HG02678 (cell line): Measurements from ENCODE around the gene RBBP8.
"Not testable (repeated sequence)": the region's sequence is repeated elsewhere in the genome, so short reads cannot be mapped to it uniquely, and the experiment has no call there.

ENCODE experiments used
- ATAC-seq: cut with Tn5 transposase; IDR thresholded peaks from one replicate; pipeline ENCODE4 v1.9.1; 2021; ENCODE audit warnings: mild to moderate bottlenecking, moderate library complexity; ENCODE audit not compliant: unreplicated experiment

Gene RBBP8

GRCh38 chr18:22933206-22933965, at the start of gene RBBP8:
RBBP8 (plus strand) TSS chr18:22933328; CDS start chr18:22936852, 3,524 bp downstream.
- ATAC-seq, result peak; percentile 87

DNA sequence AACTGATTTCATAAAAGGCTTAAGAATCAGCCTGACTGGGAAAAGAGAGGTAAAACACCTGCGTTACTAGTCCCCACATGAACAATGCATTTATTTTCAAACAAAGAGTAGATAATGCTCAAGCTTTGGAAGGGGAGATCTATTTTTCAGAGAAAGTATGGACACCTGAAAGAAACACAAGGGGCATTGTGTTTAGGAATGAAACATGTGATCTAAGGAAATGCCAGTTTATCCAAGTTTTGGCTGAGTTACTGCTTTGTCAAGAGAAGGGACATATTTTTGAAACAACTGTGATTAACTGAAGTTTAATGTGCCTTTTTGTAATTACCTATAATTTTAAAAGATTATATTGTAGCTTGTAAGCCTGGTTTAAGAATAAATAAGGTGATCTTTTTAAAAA, 49.3 kb upstream of the RBBP8 start:
- no peak for ATAC-seq

GRCh38 chr18:22885694-22886093, 47.4 kb upstream of the RBBP8 start:
- not testable (repeated sequence) for ATAC-seq

- no peak for ATAC-seq
Observed at GRCh38 chr18:22899421-22899820, 33.7 kb upstream of the RBBP8 start.

- no peak for ATAC-seq
Observed at GRCh38 chr18:22900558-22901238, 32.4 kb upstream of the RBBP8 start.

GRCh38 chr18:22902093-22902492, 31.0 kb upstream of the RBBP8 start:
- no peak for ATAC-seq

DNA sequence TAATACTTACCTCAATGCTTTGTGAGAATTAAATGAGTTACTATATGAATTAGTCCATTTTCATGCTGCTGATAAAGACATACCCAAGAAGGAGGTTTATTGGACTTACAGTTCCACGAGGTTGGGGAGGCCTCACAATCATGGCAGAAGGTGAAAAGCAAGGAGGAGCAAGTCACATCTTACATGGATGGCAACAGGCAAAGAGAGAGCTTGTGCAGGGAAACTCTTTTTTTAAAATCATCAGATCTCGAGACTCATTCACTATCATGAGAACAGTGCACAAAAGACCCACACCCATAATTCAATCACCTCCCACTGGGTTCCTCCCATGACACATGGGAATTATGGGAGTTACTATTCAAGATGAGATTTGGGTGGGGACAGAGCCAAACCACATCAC, 29.9 kb upstream of the RBBP8 start:
- ATAC-seq, result not testable (repeated sequence)

DNA sequence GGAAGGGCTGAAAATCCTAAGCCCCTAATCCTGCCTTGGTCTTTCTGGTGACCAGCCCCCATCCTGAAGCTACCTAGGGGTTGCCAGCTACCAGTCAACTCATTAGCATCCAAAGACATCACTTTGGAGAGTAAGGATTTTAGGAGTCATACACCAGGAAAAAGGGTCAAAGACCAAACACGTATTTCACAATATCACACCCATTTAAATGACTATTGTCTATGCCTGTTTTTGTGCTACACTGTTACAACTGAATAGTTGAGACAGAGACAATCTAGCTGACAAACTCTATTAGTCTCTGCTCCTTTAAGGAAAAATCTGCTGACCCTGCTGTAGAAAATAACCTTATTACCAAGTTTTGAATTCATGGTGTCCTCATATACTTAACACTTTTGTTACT, 21.0 kb upstream of the RBBP8 start:
- ATAC-seq, result no peak

DNA sequence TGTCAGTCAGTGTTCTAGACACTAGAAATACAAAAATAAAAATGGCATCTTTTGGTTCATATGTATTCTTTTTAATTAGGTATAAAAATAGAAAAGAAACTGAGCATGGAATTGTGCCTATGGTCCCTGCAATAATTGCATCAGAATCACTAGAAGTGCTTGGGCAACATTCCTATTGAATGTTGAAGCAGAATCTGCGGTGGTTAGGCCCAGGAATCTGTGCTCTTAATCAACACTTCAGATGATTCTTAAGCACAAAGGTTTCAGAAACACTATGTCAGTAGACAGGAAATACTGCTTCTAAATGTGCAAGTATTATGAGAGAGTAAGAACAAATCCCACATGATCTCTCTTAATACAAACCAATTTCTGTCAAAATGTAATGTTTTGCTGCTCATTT, 20.3 kb upstream of the RBBP8 start:
- ATAC-seq, result no peak

DNA sequence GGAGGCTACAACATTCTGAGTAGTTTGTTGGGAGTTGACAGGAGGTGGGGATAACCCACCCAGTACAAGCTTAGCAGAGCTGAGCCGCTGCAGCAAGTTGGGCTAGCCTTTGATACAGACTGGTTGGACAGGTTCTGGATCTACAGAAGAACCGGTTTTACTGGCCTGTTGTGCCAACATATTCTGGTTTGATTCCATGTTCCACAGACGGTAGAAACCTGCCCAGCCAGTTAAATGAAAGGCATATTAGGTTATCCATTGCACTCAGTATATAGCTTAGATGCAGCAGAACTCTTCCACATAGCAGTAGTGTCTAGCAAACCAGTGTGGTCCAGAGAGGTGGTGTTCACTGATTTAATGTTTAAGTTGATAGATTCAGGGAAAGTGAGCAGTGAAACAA, 19.3 kb upstream of the RBBP8 start:
- ATAC-seq, result no peak

- ATAC-seq, result no peak
Observed at GRCh38 chr18:22914633-22915032, 18.5 kb upstream of the RBBP8 start.

- ATAC-seq, result no peak
Observed at GRCh38 chr18:22915337-22915736, 17.8 kb upstream of the RBBP8 start.

- ATAC-seq, result no peak
Observed at GRCh38 chr18:22921772-22922171, 11.4 kb upstream of the RBBP8 start.

GRCh38 chr18:22924589-22924988, 8.5 kb upstream of the RBBP8 start:
- ATAC-seq, result no peak

- ATAC-seq, result no peak
Observed at GRCh38 chr18:22926454-22926853, 6.7 kb upstream of the RBBP8 start.

DNA sequence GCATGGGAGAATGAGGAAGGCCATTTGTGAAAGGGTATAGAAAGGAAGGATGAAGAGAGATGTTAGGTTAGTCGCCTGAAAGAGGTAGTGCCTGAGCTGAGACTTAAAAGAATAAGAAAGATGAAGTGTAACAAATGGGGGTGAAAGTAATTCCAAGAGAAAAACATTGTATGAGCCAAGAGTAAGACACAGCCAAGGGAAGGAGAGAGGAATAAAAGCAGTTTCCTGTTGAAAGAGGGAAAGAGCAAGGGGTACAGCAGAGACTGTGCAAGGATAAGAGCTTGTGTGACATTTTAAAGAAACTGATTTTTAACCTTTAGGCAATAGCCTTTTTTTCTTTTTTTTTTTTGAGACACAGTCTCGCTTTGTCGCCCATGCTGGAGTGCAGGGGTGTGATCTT, 4.8 kb upstream of the RBBP8 start:
- ATAC-seq, result no peak

DNA sequence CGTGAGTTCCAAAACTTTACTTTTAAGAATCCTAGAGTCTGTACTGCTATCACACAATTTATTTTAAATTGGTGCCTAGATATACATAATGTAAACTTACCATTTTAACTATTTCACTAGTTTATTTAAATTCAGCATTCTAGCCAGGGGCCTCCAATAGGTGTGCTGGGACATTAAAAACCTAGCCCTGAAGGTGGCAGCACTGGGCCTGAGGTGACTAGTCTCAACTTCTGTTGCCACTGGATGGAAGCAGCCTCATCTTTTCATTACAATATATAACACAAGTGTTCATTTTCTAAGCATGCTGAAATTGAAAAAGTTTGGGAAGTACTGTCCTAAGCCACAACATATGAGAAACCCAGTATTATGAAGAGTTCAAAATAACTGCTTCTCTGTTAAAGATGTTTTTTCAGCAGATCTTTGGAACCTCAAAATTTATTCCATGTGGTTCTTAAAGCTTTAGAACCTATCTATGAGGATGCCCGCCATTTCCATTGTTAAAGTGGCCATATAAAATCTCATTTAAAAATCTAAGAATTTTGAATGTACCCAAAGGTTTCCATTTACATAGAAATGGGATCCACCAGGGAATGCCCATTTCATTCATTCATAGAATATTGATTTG, 2.9 kb upstream of the RBBP8 start:
- ATAC-seq, result peak; percentile 34

GRCh38 chr18:22932885-22933205, 283 bp upstream of the RBBP8 start:
- ATAC-seq, result peak; percentile 30

DNA sequence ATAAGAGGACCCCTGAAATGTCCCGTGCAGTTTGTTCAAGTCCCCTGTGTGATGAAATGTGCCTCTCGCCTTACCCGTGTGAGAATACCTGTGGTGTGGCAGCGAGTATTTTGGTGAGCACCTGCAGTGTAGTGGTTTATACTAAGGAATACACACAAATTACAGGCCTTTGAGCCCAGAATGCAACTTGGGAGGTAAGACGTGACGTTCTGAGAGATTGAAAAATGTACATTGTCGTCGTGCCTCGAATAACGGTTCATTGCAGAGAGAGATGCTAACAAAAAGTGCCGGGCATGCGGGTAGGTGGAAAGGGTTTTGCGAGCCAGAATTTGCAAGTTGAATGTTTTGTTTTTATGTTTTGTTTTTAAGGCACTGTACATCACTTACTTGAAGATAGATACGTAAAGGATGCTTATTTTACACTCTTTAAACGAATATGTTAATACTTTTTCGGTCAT, 867 bp downstream of the RBBP8 start:
- ATAC-seq, result no peak

DNA sequence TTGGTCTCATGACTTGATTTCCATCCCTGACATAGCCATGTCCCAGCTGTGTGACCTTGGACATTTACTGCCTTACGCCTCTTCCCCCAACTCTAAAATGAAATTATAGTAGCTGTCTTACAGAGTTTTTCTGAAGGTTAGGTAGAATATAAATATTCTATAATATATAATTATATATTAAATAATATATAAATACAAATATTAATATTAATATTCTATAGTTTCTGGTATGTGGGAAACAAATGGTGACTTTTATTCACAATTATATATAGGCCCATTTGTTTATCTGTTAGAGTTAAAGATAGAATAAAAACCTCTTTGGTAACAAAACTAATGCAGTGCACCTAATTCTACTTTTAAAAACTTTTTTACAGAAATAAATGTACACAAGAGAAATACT, 1.7 kb downstream of the RBBP8 start:
- ATAC-seq, result no peak

- ATAC-seq, result no peak
Observed at GRCh38 chr18:22935431-22935830, 2.3 kb downstream of the RBBP8 start.

DNA sequence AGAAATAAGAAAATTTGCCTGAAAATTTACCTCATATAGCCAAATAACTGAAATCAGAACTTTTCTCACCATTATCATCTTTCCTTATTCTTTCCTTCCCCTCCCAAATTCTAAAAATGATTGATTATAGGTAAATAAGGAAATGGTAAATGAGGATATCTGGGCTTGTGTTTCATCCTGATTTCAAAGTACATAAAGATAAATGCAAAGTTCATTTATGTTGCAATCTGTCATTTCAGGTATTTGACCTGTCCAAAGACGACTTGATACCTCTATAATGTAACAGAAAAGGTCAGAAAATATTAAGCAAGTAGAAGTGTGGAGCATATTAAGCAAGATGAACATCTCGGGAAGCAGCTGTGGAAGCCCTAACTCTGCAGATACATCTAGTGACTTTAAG, 3.4 kb downstream of the RBBP8 start:
- no peak for ATAC-seq
